GM13977 (cell line): ENCODE measurements around the gene CARD19.

ENCODE experiments used
- DNase-seq: peaks from one replicate; pipeline ENCODE4 v3.0.0; 2012; ENCODE audit warnings: low spot score
- in situ Hi-C: fragments of 300-500 bp; cut with MboI; formaldehyde crosslinking; loops from one replicate; pipeline ENCODE4 v1.12.0; 2022; ENCODE audit warnings: low sequenced_read_pairs, low pct_unique_long_range_greater_than_20kb, mixed read lengths, inconsistent platforms; ENCODE audit not compliant: unreplicated experiment
- TF ChIP-seq, protein P1 (sequence below): IDR thresholded peaks from 2 replicates; pipeline ENCODE4 v1.5.1; 2012; ENCODE audit warnings: mild to moderate bottlenecking, control low read depth; ENCODE audit not compliant: insufficient read depth; ENCODE audit errors: extremely low read depth, missing control alignments

Gene CARD19

DNA sequence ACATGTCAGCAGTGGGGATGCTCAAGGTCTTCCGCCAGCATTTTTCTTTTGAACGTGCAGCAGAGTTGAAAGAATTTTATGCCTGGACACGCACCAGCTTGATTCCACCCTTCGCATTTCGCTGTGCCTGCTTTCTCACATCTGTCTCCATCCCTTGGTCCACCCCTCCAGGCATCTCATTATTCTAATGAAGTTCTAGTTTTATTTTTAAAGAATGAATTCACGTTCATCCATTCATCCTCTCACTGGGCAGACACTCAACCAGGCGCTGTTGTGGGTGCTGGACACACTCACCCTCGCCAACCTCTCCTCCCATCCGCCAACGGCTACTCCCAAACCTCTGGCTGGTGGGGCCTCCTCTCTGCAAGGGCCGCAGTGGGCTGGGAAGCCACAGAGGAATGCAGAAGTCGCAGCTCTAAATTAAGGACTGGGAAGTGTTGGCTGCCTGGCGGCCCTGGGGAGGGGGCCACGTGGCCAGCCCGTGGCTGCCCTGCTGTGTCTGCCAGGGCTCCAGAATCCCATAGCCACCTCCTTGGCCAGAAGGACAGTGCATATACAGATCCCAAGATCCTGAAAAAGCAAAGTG lies 30.8 kb upstream of the CARD19 start:
- in situ Hi-C loops: no loop called here
- TF ChIP-seq, protein P1, sequence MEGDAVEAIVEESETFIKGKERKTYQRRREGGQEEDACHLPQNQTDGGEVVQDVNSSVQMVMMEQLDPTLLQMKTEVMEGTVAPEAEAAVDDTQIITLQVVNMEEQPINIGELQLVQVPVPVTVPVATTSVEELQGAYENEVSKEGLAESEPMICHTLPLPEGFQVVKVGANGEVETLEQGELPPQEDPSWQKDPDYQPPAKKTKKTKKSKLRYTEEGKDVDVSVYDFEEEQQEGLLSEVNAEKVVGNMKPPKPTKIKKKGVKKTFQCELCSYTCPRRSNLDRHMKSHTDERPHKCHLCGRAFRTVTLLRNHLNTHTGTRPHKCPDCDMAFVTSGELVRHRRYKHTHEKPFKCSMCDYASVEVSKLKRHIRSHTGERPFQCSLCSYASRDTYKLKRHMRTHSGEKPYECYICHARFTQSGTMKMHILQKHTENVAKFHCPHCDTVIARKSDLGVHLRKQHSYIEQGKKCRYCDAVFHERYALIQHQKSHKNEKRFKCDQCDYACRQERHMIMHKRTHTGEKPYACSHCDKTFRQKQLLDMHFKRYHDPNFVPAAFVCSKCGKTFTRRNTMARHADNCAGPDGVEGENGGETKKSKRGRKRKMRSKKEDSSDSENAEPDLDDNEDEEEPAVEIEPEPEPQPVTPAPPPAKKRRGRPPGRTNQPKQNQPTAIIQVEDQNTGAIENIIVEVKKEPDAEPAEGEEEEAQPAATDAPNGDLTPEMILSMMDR: no peak
- no peak for DNase-seq

DNA sequence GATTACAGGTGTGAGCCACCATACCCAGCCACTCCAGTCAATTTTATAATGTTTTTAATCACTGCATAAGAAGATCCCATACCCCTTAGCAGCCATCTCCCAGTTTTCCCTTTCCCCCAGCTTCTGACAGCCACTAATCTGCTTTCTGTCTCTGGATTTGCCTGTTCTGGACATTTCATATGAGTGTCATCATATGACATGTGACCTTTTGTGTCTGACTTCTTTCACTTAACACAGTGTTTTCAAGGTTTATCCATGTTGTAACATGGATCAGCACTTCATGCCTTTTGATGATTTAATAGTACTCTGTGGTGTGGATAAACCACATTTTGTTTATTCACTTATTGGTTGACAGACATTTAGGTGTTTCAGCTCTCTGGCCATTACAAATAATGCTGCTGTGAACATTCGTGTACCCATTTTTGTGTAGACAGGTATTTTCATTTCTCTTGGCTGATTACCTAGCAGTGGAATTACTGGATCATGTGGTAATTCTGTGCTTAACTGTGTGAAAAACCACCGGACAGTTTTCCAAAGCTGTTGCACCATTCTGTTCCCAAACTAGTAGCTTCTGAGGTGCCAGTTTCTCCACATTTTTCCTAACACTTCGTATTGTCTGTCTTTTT lies 28.9 kb upstream of the CARD19 start:
- in situ Hi-C loops: no loop called here
- no peak for DNase-seq
- TF ChIP-seq, protein P1: no peak

DNA sequence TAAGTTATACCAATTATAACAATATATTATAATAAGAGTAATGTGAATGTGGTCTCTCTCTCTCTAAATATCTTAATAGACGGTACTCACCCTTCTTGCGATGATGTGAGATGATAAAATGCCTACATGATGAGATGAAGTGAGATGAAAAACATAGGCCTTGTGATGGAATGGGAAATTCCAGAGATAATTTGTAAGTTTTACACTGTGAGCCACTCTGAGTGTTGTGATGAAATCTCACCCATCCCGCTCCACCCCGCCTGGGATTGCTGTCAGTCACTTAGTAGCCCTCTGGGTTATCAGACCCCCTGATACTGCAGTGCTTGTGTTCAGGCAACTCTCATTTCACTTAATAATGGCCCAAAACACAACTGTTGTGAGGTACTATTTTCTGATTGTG lies 27.1 kb upstream of the CARD19 start:
- in situ Hi-C loops: no loop called here

DNA sequence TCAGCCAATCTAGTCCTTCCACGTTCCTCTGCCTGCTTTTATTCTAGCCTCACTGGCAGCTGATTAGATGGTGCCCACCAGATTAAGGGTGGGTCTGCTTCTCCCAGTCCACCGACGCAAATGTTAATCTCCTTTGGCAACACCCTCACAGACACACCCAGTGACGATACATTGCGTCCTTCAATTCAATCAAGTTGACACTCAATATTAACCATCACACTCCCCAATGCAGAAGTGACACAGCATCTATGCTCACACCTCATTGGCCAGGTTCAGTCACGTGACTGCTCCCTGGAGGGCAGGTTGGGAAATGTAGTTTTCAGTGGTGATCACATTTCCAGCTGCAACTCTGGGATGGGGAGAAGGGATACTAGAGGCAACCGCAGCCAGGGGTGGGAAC lies 24.6 kb upstream of the CARD19 start:
- TF ChIP-seq, protein P1: no peak
- DNase-seq: no peak
- in situ Hi-C loops: no loop called here

More for the DNA sequence above, 27.1 kb upstream of the CARD19 start:
- TF ChIP-seq, protein P1: no peak
- no peak for DNase-seq

DNA sequence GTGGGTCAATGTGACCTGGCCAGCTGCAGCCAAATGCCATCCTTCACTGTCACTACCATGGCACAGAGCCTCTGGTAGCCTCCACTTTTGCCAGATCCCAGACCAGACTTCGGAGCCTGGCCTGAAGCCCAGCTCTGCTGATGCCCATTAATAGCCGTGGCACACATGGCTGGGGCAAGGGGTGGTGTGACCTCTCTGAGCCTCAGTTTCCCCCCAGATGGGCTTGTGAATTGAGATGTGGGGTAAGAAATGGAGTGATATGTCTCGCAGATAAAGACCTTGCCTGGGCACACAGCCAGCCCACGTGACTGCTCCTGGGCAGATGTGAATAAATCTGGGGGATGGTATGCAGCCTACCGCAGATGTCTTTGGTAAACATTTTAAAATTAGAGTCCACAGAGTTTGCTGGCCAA lies 23.6 kb upstream of the CARD19 start:
- in situ Hi-C loops: no loop called here
- no peak for DNase-seq
- TF ChIP-seq, protein P1: no peak

DNA sequence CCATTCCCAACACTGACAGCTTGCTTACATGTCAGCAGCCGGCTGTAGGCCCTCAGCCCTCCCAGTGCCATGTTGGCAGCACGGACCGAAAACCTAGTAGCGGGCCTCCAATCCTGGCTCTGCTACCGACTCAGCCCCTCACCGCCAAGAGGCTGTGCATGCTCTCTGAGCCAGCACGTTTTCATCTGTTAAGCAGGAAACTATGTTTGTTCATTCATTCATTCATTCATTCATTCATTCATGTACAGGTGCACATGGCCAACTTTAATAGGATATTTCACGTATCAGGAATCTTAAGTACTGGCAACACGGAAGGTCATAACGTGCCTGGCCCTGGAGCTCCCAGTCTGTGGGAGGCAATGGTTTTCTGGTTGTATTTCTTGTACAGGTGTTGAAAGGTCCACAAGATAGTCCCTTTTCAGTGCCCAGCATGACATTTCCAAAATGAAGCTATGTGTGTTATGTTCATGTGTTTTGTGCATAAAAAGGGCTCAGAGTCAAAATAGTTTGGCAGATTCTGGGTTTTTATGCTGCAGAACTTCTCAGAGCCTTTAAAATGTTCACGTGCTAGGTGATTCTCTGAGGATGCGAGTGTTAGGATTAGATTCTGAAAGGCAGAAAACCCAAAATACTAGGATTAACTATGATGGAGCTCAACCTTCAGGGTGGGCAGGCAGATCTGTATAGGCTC lies 19.8 kb upstream of the CARD19 start:
- no peak for DNase-seq
- in situ Hi-C loops: no loop called here
- TF ChIP-seq, protein P1: no peak
